Measurements from ENCODE around the gene ABCA13.

- no peak for TF ChIP-seq CTCF (IDR thresholded peaks at IDR 0.05; ENCODE audit: low read depth, low read length, poor library complexity, severe bottlenecking)
- no peak for TF ChIP-seq EZH2phosphoT487 (IDR thresholded peaks at IDR 0.05; ENCODE audit: borderline replicate concordance, low read length)
These were observed 423.1 kb downstream of the ABCA13 start for GRCh38 chr7:48594349-48594748.

All from DOHH2 (cell line).